ENCODE measurements around the gene B4GALT4. TPM values are rescaled to one million over a fixed set of nuclear protein-coding genes. Genes with fewer than 3 reads are reported as not detected.

The B4GALT4 gene
- total RNA-seq, 1 experiment from 2014 or later: 46.5 TPM

DNA sequence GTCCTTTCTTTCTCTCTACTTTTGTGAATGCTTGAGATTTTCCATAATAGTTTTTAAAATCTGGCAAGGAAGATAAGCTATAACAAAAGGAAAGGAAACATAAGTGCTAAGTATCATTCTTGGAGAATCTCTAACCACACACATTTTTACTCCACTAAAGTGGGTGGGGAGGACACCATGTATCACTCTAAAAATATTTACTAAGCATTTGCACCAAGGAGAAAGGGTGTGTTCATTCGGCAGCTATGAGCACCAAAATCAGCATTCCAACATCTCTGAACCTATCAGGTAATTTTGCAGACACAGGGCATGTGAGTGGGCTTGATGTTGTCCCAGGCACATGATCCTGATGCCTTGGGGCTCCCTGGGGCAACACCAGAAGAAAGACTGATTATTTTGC, 5.5 kb downstream of the B4GALT4 start:
- Histone ChIP-seq H3K27me3 (ENCODE audit: insufficient read depth, low read length) (no peaks in the 10 kb centered on the region), H3K4ac (ENCODE audit: low read depth, low read length) (no peak overlapping the region), H3T11ph (ENCODE audit: low read length) (no peak overlapping the region), H3K4me1 (ENCODE audit: insufficient read depth, low read length) (no peaks in the 10 kb centered on the region), H3K27ac (ENCODE audit: insufficient read length, low read depth, low read length) (no peak overlapping the region), H3K9ac (ENCODE audit: extremely low read depth, insufficient read length, low read length) (no peak overlapping the region), H3K23me2 (ENCODE audit: insufficient read length, low read depth, low read length, poor library complexity, severe bottlenecking) (peaks cover 7% of the 10 kb centered on the region), H4K8ac (replicated peaks; ENCODE audit: insufficient read length, low read depth, low read length) (no peak overlapping the region), H4K5ac (ENCODE audit: insufficient read length, low read depth, low read length) (no peak overlapping the region), H2BK120ac (ENCODE audit: low read depth, low read length, poor library complexity, severe bottlenecking) (no peak overlapping the region), H3K4me2 (ENCODE audit: insufficient read depth, insufficient read length, low read length) (no peak overlapping the region), H2BK15ac (ENCODE audit: low read depth, low read length) (no peak overlapping the region), H2AK5ac (ENCODE audit: insufficient read length, low read length) (no peak overlapping the region), H2BK5ac (ENCODE audit: insufficient read length, low read length) (no peak overlapping the region), H3K9me3 (ENCODE audit: control insufficient read depth, low read depth, low read length) (no peaks in the 10 kb centered on the region), H3K14ac (ENCODE audit: insufficient read depth, low read length) (no peak overlapping the region), H2AFZ (ENCODE audit: low read length) (no peak overlapping the region), H2BK20ac (ENCODE audit: low read depth, low read length, poor library complexity, severe bottlenecking) (no peak overlapping the region), H4K20me1 (ENCODE audit: control insufficient read depth, insufficient read depth, insufficient read length) (no peaks in the 10 kb centered on the region), H2BK12ac (ENCODE audit: insufficient read length, low read depth, low read length) (no peak overlapping the region), H3K56ac (ENCODE audit: insufficient read length, low read depth, low read length) (no peak overlapping the region), H3K79me1 (ENCODE audit: insufficient read depth, low read depth, low read length, poor library complexity, severe bottlenecking) (no peaks in the 10 kb centered on the region), H4K91ac (ENCODE audit: insufficient read length, low read depth, low read length) (no peak overlapping the region), H3K18ac (ENCODE audit: insufficient read length, low read depth, low read length) (no peak overlapping the region), H3K23ac (ENCODE audit: insufficient read length, low read depth, low read length) (no peak overlapping the region), H3K79me2 (ENCODE audit: insufficient read depth, low read length) (peaks cover 17% of the 10 kb centered on the region)
- Mint-ChIP-seq H3K4me3 (no peak overlapping the region), H3K9me3 (no peaks in the 10 kb centered on the region), H3K27me3 (ENCODE audit: low read depth) (no peaks in the 10 kb centered on the region), H3K36me3 (ENCODE audit: insufficient read depth in 1 of 3, low read depth in 3 of 3) (peaks cover 23 to 61% (median 59%) of the 10 kb centered on the region in 3 experiments; a peak in 6 of 7 replicates), H3K4me1 (peaks cover 8% of the 10 kb centered on the region in 2 experiments), H3K27ac (no peak overlapping the region)
- DNase-seq: no peak
- no CpG with 5 or more reads among the region's 1 CpG for WGBS (ENCODE audit: extremely low coverage, insufficient read length, low lambda C conversion rate)
- TF ChIP-seq, protein P1, sequence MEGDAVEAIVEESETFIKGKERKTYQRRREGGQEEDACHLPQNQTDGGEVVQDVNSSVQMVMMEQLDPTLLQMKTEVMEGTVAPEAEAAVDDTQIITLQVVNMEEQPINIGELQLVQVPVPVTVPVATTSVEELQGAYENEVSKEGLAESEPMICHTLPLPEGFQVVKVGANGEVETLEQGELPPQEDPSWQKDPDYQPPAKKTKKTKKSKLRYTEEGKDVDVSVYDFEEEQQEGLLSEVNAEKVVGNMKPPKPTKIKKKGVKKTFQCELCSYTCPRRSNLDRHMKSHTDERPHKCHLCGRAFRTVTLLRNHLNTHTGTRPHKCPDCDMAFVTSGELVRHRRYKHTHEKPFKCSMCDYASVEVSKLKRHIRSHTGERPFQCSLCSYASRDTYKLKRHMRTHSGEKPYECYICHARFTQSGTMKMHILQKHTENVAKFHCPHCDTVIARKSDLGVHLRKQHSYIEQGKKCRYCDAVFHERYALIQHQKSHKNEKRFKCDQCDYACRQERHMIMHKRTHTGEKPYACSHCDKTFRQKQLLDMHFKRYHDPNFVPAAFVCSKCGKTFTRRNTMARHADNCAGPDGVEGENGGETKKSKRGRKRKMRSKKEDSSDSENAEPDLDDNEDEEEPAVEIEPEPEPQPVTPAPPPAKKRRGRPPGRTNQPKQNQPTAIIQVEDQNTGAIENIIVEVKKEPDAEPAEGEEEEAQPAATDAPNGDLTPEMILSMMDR (conservative IDR thresholded peaks at IDR 0.05): no peak
